Thymus (tissue), 11 donors: ENCODE measurements around the gene SPDEF. TPM values are rescaled to one million over a fixed set of nuclear protein-coding genes. Genes with fewer than 3 reads are reported as not detected.

Experiments used
- DNase-seq, 9 donors: peaks; one replicate each; pipeline ENCODE4 v3.0.0-alpha.2; 2013; ENCODE audit warnings: low spot score in 9 of 9, low read depth in 6 of 9, missing footprints in 1 of 9
- H3K27ac ChIP-seq, 2 donors: one replicate each; pipeline ENCODE4 v1.5.1; 2013; ENCODE audit warnings: control low read depth in 1 of 2, low read depth in 1 of 2, low read length in 1 of 2, mild to moderate bottlenecking in 1 of 2, moderate library complexity in 1 of 2
- H3K27me3 ChIP-seq, 2 donors: one replicate each; pipeline ENCODE4 v1.5.1; 2013; ENCODE audit warnings: low read length in 1 of 2; ENCODE audit not compliant: control insufficient read depth in 2 of 2, insufficient read depth in 1 of 2
- H3K36me3 ChIP-seq, 2 donors: one replicate each; pipeline ENCODE4 v1.5.1; 2013; ENCODE audit warnings: low read length in 1 of 2, mild to moderate bottlenecking in 1 of 2, moderate library complexity in 1 of 2; ENCODE audit not compliant: control insufficient read depth in 2 of 2, insufficient read depth in 2 of 2
- H3K4me1 ChIP-seq, 2 donors: one replicate each; pipeline ENCODE4 v1.5.1; 2013; ENCODE audit warnings: low read length in 2 of 2; ENCODE audit not compliant: control insufficient read depth in 2 of 2, insufficient read depth in 2 of 2
- H3K4me3 ChIP-seq, 2 donors: one replicate each; pipeline ENCODE4 v1.5.1; 2013; ENCODE audit warnings: low read length in 2 of 2, control low read depth in 1 of 2, mild to moderate bottlenecking in 1 of 2
- H3K9me3 ChIP-seq, 2 donors: one replicate each; pipeline ENCODE4 v1.5.1; 2013; ENCODE audit warnings: low read length in 1 of 2, mild to moderate bottlenecking in 1 of 2; ENCODE audit not compliant: control insufficient read depth in 2 of 2, insufficient read depth in 1 of 2
- WGBS: extraction: QIAGEN DNeasy Blood & Tissue Kit; methylation state at CpG from one replicate; pipeline ENCODE4 v1.1.7; 2013; 5-methylcytosine and 5-hydroxymethylcytosine counted together
- polyA plus RNA-seq: library from polyadenylated mRNA; stranded (reverse); fragments of 200-250 nt; gene quantifications from one replicate; pipeline ENCODE4 v1.2.3, GENCODE V29; 2013
- total RNA-seq: library from RNA; stranded (reverse); fragments of 120-200 nt; gene quantifications from one replicate; pipeline ENCODE4 v1.2.4, GENCODE V29; 2013
- donor health status: healthy.

Gene SPDEF
- total and polyA plus RNA-seq, 2 donors, result 0.14 to 0.55 TPM

GRCh38 chr6:34595332-34596184, 39.4 kb upstream of the SPDEF start:
- Histone ChIP-seq H3K36me3 (peaks cover 8 to 12% of the 10 kb centered on the region in 2 donors), H3K4me1 (peaks cover 5 to 6% of the 10 kb centered on the region in 2 donors), H3K4me3 (no peak overlapping the region), H3K27ac (no peak overlapping the region), H3K9me3 (no peaks in the 10 kb centered on the region), H3K27me3 (no peaks in the 10 kb centered on the region)
- WGBS, result 91% methylated on average over 6 of the region's 6 CpGs
- no peak for DNase-seq

DNA sequence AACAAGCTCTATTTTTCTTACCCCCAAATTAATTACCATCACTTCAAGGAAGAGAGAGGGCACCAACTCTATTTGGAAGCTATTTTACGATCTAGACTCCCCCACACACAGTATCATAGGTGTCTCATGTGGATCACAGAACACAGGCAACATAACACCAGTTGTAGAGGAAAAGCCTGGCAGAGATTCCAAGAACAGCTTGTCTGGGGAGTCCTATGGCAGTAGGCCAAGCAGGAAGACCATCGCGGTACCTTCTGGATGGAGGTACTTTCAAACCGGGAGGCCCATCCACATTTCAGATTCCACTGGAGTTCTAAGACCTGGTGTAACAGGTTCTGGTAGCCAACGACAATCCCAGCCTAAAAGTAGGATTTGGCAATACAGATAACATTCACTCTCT, 37.6 kb upstream of the SPDEF start:
- H3K27me3 ChIP-seq, result no peaks in the 10 kb centered on the region
- H3K36me3 ChIP-seq, result peaks cover 13 to 16% of the 10 kb centered on the region in 2 donors
- no peak overlapping the region for H3K4me3 ChIP-seq
- peaks cover 5 to 6% of the 10 kb centered on the region in 2 donors for H3K4me1 ChIP-seq
- H3K9me3 ChIP-seq, result no peaks in the 10 kb centered on the region
- 93% methylated on average over 5 of the region's 5 CpGs for WGBS
- no peak overlapping the region for H3K27ac ChIP-seq
- DNase-seq, result no peak

DNA sequence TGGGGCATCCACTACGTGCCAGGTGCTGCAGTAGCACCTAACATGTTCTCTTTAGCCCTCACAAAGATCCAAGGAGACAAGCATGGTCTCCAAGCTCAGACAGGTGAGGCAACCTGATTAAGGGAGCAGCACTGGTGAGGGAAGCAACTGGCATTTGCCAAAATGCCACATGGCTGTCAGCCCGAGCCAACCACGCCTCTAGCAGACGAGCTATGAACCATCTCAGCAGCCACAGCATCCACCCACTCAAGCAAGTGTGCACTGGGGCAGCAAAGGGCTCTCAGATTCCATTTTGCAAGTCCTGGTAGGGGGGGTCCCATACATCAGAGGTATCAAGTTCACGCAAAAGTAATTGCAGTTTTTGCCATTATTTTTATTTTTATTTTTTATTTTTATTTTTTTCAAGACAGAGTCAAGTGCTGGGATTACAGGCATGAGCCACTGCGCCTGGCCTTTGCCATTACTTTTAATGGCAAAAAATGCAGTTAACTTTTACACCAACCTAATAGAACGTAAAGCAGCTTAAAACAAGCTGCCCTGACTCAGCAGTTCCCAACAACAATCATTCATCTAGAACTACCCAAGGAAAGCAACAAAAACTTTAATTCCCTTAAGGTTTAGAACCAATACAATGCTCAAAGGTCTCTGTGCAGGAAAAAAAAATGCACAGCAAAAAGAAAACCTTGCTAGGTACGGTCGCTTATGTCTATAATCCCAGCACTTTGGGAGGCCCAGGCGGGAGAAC, 36.3 kb upstream of the SPDEF start:
- H3K36me3 ChIP-seq, result peaks cover 22 to 23% of the 10 kb centered on the region in 2 donors
- H3K4me3 ChIP-seq, result no peak overlapping the region
- H3K27me3 ChIP-seq, result no peaks in the 10 kb centered on the region
- no peak for DNase-seq
- H3K27ac ChIP-seq, result no peak overlapping the region
- H3K9me3 ChIP-seq, result no peaks in the 10 kb centered on the region
- peaks cover 5 to 6% of the 10 kb centered on the region in 2 donors for H3K4me1 ChIP-seq
- 95% methylated on average over 10 of the region's 10 CpGs for WGBS

DNA sequence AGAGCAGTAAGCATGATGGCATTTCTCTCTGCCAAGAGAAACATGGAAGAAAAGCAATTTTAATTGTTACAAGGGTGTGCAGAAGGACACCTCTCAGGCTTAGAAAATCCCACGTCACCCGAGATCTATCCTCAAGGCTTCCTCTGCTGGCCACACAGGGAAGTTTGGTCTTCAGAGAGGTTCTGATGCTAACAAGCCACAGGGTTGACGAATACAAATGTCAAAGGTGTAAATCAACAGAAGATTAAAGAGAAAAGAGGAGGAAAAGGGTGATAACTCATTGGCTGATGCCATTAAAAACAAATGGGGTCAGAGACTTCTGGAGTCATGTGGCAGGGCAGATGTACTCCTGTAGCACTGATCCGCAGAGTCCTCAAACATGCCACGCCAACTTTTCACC, 33.6 kb upstream of the SPDEF start:
- 97% methylated on average over 5 of the region's 5 CpGs for WGBS
- Histone ChIP-seq H3K4me3 (no peak overlapping the region), H3K9me3 (no peaks in the 10 kb centered on the region), H3K27ac (no peak overlapping the region), H3K27me3 (no peaks in the 10 kb centered on the region), H3K36me3 (peaks cover 23% of the 10 kb centered on the region in 2 donors), H3K4me1 (peaks cover 5 to 6% of the 10 kb centered on the region in 2 donors)
- DNase-seq, result no peak

- no peak for DNase-seq
- 99% methylated on average over 2 of the region's 2 CpGs for WGBS
- H3K36me3 ChIP-seq, result peaks cover 23% of the 10 kb centered on the region in 2 donors
- no peak overlapping the region for H3K27ac ChIP-seq
- H3K4me3 ChIP-seq, result no peak overlapping the region
- H3K9me3 ChIP-seq, result no peaks in the 10 kb centered on the region
- H3K27me3 ChIP-seq, result no peaks in the 10 kb centered on the region
- H3K4me1 ChIP-seq, result peaks cover 5 to 6% of the 10 kb centered on the region in 2 donors
These were observed 33.0 kb upstream of the SPDEF start for GRCh38 chr6:34589140-34589539.

DNA sequence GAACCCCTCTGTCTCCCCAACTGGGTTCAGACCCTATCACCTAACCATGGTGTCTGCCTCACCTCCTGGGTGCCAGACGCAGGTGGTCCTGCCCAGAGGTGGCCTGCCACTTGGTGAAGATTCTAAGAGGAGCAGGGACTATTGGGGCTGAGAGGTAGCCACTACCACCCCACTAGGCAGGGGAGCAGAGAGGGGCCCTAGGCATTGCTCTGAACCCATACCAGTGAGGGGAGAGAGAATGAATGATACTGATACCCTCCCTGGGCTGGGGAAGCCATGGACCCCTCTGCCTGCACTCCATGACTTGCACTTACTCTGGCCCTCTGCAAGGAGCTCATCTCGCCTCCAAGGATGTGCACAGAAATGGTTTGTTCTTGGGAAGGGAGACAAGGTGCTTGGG, 31.7 kb upstream of the SPDEF start:
- Histone ChIP-seq H3K36me3 (peaks cover 19 to 26% of the 10 kb centered on the region in 2 donors), H3K9me3 (no peaks in the 10 kb centered on the region), H3K4me3 (no peak overlapping the region), H3K27ac (no peak overlapping the region), H3K4me1 (peaks cover 5 to 6% of the 10 kb centered on the region in 2 donors), H3K27me3 (no peaks in the 10 kb centered on the region)
- WGBS, result 96% methylated on average over 2 of the region's 2 CpGs
- no peak for DNase-seq

- WGBS, result 95% methylated on average over 2 of the region's 2 CpGs
- Histone ChIP-seq H3K9me3 (no peaks in the 10 kb centered on the region), H3K27me3 (no peaks in the 10 kb centered on the region), H3K4me1 (peaks cover 5 to 6% of the 10 kb centered on the region in 2 donors), H3K36me3 (peaks cover 19 to 26% of the 10 kb centered on the region in 2 donors), H3K27ac (no peak overlapping the region), H3K4me3 (no peak overlapping the region)
- no peak for DNase-seq
These were observed 31.2 kb upstream of the SPDEF start for GRCh38 chr6:34587325-34587724.

DNA sequence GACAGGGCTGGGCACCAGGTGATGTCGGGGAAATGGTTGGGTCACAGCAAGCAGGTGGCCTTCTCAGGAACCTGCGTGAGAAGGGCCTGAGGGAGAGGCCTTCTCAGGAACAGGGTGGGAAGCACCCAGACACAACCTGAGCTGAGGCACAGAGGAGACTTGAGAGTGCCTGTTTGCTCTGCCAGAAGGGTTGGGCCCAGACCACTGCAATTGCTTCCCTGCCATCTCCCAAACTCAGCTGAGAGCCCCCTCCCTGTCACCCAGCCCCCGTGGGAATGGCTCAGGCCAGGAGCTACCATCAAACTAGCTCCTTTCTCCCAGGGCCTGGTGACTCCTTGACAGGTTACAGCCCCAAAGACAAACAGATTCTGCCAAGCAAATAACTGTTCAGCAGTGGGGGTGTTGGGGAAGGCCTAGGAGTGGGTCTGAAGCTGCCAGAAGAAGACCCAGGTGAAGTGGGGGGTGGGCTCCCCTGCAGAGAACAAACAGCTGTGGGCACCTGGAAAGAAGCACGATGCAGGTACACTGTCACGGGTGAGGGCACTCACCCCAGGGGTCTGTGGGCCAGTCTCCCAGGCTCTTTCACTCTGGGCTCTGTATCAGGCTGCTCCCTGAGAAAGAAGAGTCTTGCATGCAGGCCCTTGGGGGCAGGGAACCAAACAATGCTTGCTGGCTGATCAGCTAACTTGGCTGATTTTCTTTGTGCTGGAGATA, 30.4 kb upstream of the SPDEF start:
- H3K4me1 ChIP-seq, result no peaks in the 10 kb centered on the region
- no peak overlapping the region for H3K4me3 ChIP-seq
- peaks cover 19 to 26% of the 10 kb centered on the region in 2 donors for H3K36me3 ChIP-seq
- H3K27ac ChIP-seq, result no peak overlapping the region
- H3K9me3 ChIP-seq, result no peaks in the 10 kb centered on the region
- DNase-seq, result no peak
- WGBS, result 95% methylated on average over 5 of the region's 5 CpGs
- no peaks in the 10 kb centered on the region for H3K27me3 ChIP-seq
